Measurements from ENCODE around the gene PCGF6.

Gene PCGF6

DNA sequence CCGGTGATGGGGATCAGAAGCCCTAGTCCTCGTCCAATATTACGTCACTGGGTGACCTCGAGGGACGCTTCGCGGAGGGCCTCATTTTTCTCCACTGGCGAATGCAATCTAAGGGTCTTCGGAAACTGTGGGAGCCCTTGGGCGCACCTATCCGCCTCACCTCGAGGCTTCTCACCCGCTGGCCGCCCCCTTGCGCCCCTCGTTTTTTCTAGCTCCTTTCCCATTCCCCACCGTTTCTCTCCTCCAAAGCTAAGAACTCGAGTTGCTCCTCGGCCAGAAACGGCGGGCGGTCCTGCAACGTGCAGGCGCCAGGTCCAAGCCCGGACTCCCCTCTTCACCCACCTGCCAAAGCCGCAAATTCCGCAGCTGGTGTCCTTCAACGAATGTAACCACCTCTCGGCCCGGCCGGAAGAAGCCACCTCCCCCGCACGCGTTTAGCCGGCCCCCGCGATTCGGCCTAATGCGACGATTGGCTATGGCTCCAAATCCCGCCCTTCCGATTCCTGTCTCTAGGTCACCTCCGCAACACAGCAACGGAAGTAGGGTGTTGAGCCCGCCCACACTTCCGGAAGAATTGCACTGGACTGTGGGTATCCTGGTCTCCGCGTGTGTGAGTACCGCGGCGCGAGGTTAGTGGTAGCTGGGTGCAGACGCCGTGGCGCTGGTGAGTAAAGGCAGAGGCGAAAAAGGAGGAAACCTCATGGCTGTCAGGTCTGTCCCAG is 45.3 kb upstream of the PCGF6 start, which contains the start of the genes ATP5MK and PDCD11 (continued):
- TF ChIP-seq ZNF2 (tag by site-specific recombination; IDR thresholded peaks at IDR 0.05): peak; percentile 96
- TF ChIP-seq ZNF76 (tag by site-specific recombination; IDR thresholded peaks at IDR 0.05; ENCODE audit: borderline replicate concordance, low read depth): peak; percentile 88
- TF ChIP-seq, protein P1, sequence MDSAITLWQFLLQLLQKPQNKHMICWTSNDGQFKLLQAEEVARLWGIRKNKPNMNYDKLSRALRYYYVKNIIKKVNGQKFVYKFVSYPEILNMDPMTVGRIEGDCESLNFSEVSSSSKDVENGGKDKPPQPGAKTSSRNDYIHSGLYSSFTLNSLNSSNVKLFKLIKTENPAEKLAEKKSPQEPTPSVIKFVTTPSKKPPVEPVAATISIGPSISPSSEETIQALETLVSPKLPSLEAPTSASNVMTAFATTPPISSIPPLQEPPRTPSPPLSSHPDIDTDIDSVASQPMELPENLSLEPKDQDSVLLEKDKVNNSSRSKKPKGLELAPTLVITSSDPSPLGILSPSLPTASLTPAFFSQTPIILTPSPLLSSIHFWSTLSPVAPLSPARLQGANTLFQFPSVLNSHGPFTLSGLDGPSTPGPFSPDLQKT (IDR thresholded peaks at IDR 0.05; ENCODE audit: borderline replicate concordance, low read depth, low read length): 0 out of 2 replicates have a peak, but pooled peaks have one; percentile 37
- no peak for TF ChIP-seq ZNF791 (tag by site-specific recombination; IDR thresholded peaks at IDR 0.05)
- peak; percentile 95 for TF ChIP-seq ZFHX2 (tag by site-specific recombination; conservative IDR thresholded peaks at IDR 0.05)
- peak; percentile 93 for TF ChIP-seq EGR2 (tag by site-specific recombination; IDR thresholded peaks at IDR 0.05; ENCODE audit: low read depth)
- TF ChIP-seq, protein P2, sequence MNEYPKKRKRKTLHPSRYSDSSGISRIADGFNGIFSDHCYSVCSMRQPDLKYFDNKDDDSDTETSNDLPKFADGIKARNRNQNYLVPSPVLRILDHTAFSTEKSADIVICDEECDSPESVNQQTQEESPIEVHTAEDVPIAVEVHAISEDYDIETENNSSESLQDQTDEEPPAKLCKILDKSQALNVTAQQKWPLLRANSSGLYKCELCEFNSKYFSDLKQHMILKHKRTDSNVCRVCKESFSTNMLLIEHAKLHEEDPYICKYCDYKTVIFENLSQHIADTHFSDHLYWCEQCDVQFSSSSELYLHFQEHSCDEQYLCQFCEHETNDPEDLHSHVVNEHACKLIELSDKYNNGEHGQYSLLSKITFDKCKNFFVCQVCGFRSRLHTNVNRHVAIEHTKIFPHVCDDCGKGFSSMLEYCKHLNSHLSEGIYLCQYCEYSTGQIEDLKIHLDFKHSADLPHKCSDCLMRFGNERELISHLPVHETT (tag by site-specific recombination; IDR thresholded peaks at IDR 0.05): peak; percentile 39; the same call in 1 of the 2 replicates
- peak; percentile 43; the same call in 1 of the 2 replicates for TF ChIP-seq GLIS1 (tag by site-specific recombination; IDR thresholded peaks at IDR 0.05)
- peak; percentile 23; the same call in 1 of the 2 replicates for TF ChIP-seq ZBTB48 (tag by site-specific recombination; IDR thresholded peaks at IDR 0.05)
- TF ChIP-seq REPIN1 (tag by site-specific recombination; IDR thresholded peaks at IDR 0.05; ENCODE audit: low read depth): peak; percentile 33; the same call in 1 of the 2 replicates
- peak; percentile 94 for TF ChIP-seq ZNF335 (tag by site-specific recombination; conservative IDR thresholded peaks at IDR 0.05)
- TF ChIP-seq, protein P3, sequence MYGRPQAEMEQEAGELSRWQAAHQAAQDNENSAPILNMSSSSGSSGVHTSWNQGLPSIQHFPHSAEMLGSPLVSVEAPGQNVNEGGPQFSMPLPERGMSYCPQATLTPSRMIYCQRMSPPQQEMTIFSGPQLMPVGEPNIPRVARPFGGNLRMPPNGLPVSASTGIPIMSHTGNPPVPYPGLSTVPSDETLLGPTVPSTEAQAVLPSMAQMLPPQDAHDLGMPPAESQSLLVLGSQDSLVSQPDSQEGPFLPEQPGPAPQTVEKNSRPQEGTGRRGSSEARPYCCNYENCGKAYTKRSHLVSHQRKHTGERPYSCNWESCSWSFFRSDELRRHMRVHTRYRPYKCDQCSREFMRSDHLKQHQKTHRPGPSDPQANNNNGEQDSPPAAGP (tag by site-specific recombination; IDR thresholded peaks at IDR 0.05): peak; percentile 23; the same call in 1 of the 2 replicates
- no peak for TF ChIP-seq SETDB1 (IDR thresholded peaks at IDR 0.05; ENCODE audit: insufficient read length, low read length)
- peak; percentile 36; the same call in 1 of the 2 replicates for TF ChIP-seq ZBTB17 (tag by site-specific recombination; IDR thresholded peaks at IDR 0.05)
- TF ChIP-seq ZNF184 (tag by site-specific recombination; IDR thresholded peaks at IDR 0.05): no peak
- TF ChIP-seq ZBTB8A (tag by site-specific recombination; IDR thresholded peaks at IDR 0.05): peak; percentile 62
- no peak for TF ChIP-seq ZNF416 (tag by site-specific recombination; IDR thresholded peaks at IDR 0.05)
- TF ChIP-seq FEZF1 (tag by site-specific recombination; IDR thresholded peaks at IDR 0.05): no peak
- no peak for TF ChIP-seq ZNF266 (tag by site-specific recombination; IDR thresholded peaks at IDR 0.05; ENCODE audit: low read depth)
- no peak for TF ChIP-seq ZNF548 (tag by site-specific recombination; IDR thresholded peaks at IDR 0.05)
- TF ChIP-seq ZNF707 (tag by site-specific recombination; IDR thresholded peaks at IDR 0.05): no peak
- TF ChIP-seq ZNF324 (tag by site-specific recombination; IDR thresholded peaks at IDR 0.05): no peak; the same call in 1 of the 2 replicates
- no peak for TF ChIP-seq ZNF221 (tag by site-specific recombination; IDR thresholded peaks at IDR 0.05; ENCODE audit: borderline replicate concordance)
- TF ChIP-seq, protein P4, sequence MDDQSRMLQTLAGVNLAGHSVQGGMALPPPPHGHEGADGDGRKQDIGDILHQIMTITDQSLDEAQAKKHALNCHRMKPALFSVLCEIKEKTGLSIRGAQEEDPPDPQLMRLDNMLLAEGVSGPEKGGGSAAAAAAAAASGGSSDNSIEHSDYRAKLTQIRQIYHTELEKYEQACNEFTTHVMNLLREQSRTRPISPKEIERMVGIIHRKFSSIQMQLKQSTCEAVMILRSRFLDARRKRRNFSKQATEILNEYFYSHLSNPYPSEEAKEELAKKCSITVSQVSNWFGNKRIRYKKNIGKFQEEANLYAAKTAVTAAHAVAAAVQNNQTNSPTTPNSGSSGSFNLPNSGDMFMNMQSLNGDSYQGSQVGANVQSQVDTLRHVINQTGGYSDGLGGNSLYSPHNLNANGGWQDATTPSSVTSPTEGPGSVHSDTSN (CRISPR knock-in tag; IDR thresholded peaks at IDR 0.05): peak; percentile 41; the same call in 1 of the 2 replicates
- peak; percentile 87 for TF ChIP-seq GLIS2 (tag by site-specific recombination; IDR thresholded peaks at IDR 0.05)
- no peak for TF ChIP-seq BCL11B (tag by site-specific recombination; IDR thresholded peaks at IDR 0.05; ENCODE audit: low read depth)
- TF ChIP-seq ZNF561 (tag by site-specific recombination; IDR thresholded peaks at IDR 0.05; ENCODE audit: borderline replicate concordance): no peak
- TF ChIP-seq, protein P5, sequence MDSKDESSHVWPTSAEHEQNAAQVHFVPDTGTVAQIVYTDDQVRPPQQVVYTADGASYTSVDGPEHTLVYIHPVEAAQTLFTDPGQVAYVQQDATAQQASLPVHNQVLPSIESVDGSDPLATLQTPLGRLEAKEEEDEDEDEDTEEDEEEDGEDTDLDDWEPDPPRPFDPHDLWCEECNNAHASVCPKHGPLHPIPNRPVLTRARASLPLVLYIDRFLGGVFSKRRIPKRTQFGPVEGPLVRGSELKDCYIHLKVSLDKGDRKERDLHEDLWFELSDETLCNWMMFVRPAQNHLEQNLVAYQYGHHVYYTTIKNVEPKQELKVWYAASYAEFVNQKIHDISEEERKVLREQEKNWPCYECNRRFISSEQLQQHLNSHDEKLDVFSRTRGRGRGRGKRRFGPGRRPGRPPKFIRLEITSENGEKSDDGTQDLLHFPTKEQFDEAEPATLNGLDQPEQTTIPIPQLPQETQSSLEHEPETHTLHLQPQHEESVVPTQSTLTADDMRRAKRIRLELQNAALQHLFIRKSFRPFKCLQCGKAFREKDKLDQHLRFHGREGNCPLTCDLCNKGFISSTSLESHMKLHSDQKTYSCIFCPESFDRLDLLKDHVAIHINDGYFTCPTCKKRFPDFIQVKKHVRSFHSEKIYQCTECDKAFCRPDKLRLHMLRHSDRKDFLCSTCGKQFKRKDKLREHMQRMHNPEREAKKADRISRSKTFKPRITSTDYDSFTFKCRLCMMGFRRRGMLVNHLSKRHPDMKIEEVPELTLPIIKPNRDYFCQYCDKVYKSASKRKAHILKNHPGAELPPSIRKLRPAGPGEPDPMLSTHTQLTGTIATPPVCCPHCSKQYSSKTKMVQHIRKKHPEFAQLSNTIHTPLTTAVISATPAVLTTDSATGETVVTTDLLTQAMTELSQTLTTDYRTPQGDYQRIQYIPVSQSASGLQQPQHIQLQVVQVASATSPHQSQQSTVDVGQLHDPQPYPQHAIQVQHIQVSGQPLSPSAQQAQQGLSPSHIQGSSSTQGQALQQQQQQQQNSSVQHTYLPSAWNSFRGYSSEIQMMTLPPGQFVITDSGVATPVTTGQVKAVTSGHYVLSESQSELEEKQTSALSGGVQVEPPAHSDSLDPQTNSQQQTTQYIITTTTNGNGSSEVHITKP (tag by site-specific recombination; IDR thresholded peaks at IDR 0.05): peak; percentile 60; the same call in 1 of the 2 replicates
- TF ChIP-seq ZNF433 (tag by site-specific recombination; IDR thresholded peaks at IDR 0.05; ENCODE audit: low read depth): no peak
- no peak for TF ChIP-seq ZNF350 (tag by site-specific recombination; IDR thresholded peaks at IDR 0.05)
- peak; percentile 64 for TF ChIP-seq ZBTB21 (tag by site-specific recombination; IDR thresholded peaks at IDR 0.05)
